Loucy (cell line): ENCODE measurements around the gene NHLRC4.

Experiments used
- H2AFZ ChIP-seq: fragments of 200-600 bp; sonication (generic); 2 replicates; pipeline ENCODE4 v1.6.0; 2016; ENCODE audit warnings: antibody characterized with exemption, mild to moderate bottlenecking, low read length, moderate library complexity
- H3F3A ChIP-seq: fragments of 200-600 bp; 2 replicates; pipeline ENCODE4 v1.6.0; 2016; ENCODE audit warnings: antibody characterized with exemption, low read depth, mild to moderate bottlenecking
- H3K27me3 ChIP-seq: fragments of 200-600 bp; sonication (generic); 2 replicates; pipeline ENCODE4 v1.6.1; 2014; ENCODE audit warnings: low read length, mild to moderate bottlenecking; ENCODE audit not compliant: insufficient read depth, poor library complexity, severe bottlenecking
- H3K36me3 ChIP-seq: fragments of 200-600 bp; sonication (generic); 2 replicates; pipeline ENCODE4 v1.6.1; 2016; ENCODE audit warnings: low read length; ENCODE audit not compliant: insufficient read depth
- H3K4me1 ChIP-seq: fragments of 200-600 bp; sonication (generic); 2 replicates; pipeline ENCODE4 v1.5.1; 2014; ENCODE audit warnings: low read length, mild to moderate bottlenecking; ENCODE audit not compliant: insufficient read depth, poor library complexity, severe bottlenecking
- H3K4me2 ChIP-seq: fragments of 200-600 bp; sonication (generic); 2 replicates; pipeline ENCODE4 v1.6.0; 2014; ENCODE audit warnings: antibody characterized with exemption, low read length, low read depth, mild to moderate bottlenecking; ENCODE audit not compliant: poor library complexity, severe bottlenecking
- H3K4me3 ChIP-seq: fragments of 200-600 bp; sonication (generic); 2 replicates; pipeline ENCODE4 v1.5.1; 2014; ENCODE audit warnings: low read length, mild to moderate bottlenecking, mixed read lengths; ENCODE audit not compliant: poor library complexity, severe bottlenecking
- H3K79me2 ChIP-seq: fragments of 200-600 bp; sonication (generic); 2 replicates; pipeline ENCODE4 v1.6.1; 2014; ENCODE audit warnings: low read length; ENCODE audit not compliant: insufficient read depth
- H3K9ac ChIP-seq: fragments of 200-600 bp; sonication (generic); 2 replicates; pipeline ENCODE4 v1.6.0; 2014; ENCODE audit warnings: mild to moderate bottlenecking, low read depth, low read length, moderate library complexity; ENCODE audit not compliant: poor library complexity, severe bottlenecking
- H3K9me2 ChIP-seq: fragments of 200-600 bp; sonication (generic); replicated peaks from 2 replicates; pipeline ENCODE4 v1.6.1; 2016; ENCODE audit warnings: low read depth, low read length, mixed read lengths
- H3K9me3 ChIP-seq: fragments of 200-600 bp; sonication (generic); 2 replicates; pipeline ENCODE4 v1.6.1; 2014; ENCODE audit warnings: mild to moderate bottlenecking, antibody characterized with exemption, low read length, low read depth; ENCODE audit not compliant: insufficient read depth
- H4K20me1 ChIP-seq: fragments of 200-600 bp; sonication (generic); 2 replicates; pipeline ENCODE4 v1.6.0; 2014; ENCODE audit warnings: antibody characterized with exemption, low read length, mild to moderate bottlenecking; ENCODE audit not compliant: insufficient read depth, poor library complexity, severe bottlenecking
- EZH2phosphoT487 ChIP-seq: fragments of 200-600 bp; IDR thresholded peaks from 2 replicates; pipeline ENCODE4 v1.6.1; 2018; ENCODE audit warnings: antibody characterized with exemption, mild to moderate bottlenecking, moderate library complexity, borderline replicate concordance
- TF ChIP-seq, protein P1 (sequence below): fragments of 200-600 bp; sonication (generic); conservative IDR thresholded peaks from 2 replicates; pipeline ENCODE4 v1.5.1; 2014; ENCODE audit warnings: mild to moderate bottlenecking, antibody characterized with exemption, low read length

Gene NHLRC4, protein sequence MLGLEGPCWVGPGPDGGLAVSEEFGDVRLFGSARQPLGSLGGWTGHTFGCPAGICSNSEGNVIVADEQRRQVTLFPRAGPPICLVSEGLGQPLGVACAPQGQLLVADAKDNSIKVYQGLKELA

DNA sequence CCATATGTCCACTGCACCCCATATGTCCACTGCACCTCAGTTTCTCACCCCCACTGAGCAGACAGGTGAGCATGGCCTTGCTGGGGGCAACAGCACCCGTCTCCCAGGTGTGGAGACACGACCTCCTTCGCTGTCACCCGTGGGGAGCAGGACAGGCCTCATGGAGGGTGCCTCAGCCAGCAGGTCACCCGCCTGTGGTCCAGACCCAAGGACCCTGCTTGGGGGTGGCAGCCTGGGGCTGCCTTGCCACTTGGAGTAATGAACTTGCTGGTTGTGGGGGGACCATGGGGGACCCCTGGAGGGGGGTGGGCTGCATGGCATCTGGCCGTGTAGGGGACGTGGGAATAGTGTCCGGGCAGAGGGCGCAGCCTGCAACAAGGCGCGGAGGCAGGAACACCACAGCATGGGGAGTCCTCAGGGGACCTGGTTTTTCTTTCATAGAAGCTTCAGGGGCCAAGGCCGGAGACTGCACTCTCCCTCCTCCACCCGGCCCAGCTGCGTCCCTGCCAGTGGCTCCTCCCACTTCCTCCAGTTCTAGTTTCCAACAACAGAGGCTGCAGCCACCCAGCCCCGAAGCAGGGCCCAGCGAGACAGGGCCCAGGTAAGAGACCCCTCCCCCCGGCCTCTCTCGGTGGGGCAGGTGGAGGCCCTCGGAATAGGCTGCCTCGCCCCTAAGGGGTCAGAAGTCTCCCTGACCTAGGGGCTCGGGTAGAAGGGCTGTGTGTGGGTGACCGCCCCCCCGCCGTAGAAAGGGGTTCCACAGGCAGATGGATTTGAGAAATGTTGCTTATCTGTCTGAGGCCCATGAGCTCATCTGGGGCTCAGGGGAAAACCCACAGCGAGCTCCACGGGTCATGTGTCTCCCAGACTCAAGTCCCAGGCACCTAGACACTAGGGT, at the start of gene NHLRC4:
Gene NHLRC4 (plus strand): TSS at position 531 of the 898 bp plus-strand sequence. CDS start 1,043 bp downstream, outside the sequence.
- H4K20me1 ChIP-seq = peaks cover 2% of the 10 kb centered on the region
- no peak within 1 kb of the TSS for H2AFZ ChIP-seq
- TF ChIP-seq, protein P1, sequence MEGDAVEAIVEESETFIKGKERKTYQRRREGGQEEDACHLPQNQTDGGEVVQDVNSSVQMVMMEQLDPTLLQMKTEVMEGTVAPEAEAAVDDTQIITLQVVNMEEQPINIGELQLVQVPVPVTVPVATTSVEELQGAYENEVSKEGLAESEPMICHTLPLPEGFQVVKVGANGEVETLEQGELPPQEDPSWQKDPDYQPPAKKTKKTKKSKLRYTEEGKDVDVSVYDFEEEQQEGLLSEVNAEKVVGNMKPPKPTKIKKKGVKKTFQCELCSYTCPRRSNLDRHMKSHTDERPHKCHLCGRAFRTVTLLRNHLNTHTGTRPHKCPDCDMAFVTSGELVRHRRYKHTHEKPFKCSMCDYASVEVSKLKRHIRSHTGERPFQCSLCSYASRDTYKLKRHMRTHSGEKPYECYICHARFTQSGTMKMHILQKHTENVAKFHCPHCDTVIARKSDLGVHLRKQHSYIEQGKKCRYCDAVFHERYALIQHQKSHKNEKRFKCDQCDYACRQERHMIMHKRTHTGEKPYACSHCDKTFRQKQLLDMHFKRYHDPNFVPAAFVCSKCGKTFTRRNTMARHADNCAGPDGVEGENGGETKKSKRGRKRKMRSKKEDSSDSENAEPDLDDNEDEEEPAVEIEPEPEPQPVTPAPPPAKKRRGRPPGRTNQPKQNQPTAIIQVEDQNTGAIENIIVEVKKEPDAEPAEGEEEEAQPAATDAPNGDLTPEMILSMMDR = no peak
- no peak for TF ChIP-seq EZH2phosphoT487
- peak within 1 kb of the TSS; percentile 61 for H3K9ac ChIP-seq
- no peaks in the 10 kb centered on the region for H3K9me3 ChIP-seq
- peaks cover 4% of the 10 kb centered on the region for H3K4me1 ChIP-seq
- H3K36me3 ChIP-seq = no peaks in the 10 kb centered on the region
- H3K79me2 ChIP-seq = no peaks in the 10 kb centered on the region
- peak within 1 kb of the TSS; percentile 68 for H3K4me2 ChIP-seq
- H3F3A ChIP-seq = no peaks in the 10 kb centered on the region
- H3K9me2 ChIP-seq = no peaks in the 10 kb centered on the region
- H3K4me3 ChIP-seq = peak within 1 kb of the TSS; percentile 58
- no peaks in the 10 kb centered on the region for H3K27me3 ChIP-seq

DNA sequence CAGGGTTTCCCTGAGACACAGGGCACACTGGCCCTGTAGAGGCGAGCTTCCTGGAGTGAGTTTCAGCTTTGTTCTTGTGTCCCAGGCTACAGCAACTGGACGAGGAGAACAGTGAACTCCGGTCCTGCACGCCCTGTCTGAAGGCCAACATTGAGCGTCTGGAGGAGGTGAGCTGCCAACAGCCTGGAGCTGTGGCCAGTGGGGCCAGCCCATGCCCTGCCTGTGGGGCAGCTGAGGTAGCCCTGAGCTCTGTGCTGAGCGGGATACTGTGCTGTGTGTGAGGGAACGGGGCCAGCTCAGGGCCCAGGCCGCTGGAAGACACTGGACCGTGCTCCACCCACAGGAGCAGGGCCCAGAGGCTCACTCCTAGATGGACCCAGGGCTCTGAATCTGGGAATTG, 47.9 kb upstream of the NHLRC4 start:
- Histone ChIP-seq H4K20me1 (no peaks in the 10 kb centered on the region), H3K9me2 (no peaks in the 10 kb centered on the region), H3K4me3 (no peak overlapping the region), H3K9ac (no peak overlapping the region), H3F3A (no peaks in the 10 kb centered on the region), H3K4me1 (no peaks in the 10 kb centered on the region), H3K4me2 (no peak overlapping the region), H3K9me3 (no peaks in the 10 kb centered on the region), H2AFZ (no peak overlapping the region), H3K36me3 (no peaks in the 10 kb centered on the region), H3K27me3 (no peaks in the 10 kb centered on the region), H3K79me2 (no peaks in the 10 kb centered on the region)
- TF ChIP-seq, protein P1 = no peak
- TF ChIP-seq EZH2phosphoT487 = no peak

DNA sequence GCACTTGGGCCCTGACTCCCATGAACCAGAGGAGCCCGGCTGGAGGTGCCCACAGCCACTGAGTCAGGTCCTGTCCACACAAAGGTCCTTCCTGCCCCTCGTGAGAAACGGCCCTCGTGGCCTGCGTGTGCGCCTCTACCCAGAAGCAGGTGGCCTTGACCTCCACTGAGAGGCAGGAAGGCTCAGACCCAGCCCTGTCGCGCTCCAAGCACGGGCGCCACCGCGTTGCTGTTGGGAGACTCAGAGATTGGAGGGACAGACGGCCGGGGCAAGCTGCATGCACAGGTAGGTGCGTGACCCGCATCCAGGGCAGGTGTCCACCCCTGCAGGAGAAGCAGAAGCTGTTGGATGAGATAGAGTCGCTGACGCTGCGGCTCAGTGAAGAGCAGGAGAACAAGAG, 47.4 kb upstream of the NHLRC4 start:
- Histone ChIP-seq H2AFZ (no peak overlapping the region), H3K79me2 (no peaks in the 10 kb centered on the region), H3F3A (no peaks in the 10 kb centered on the region), H3K27me3 (no peaks in the 10 kb centered on the region), H4K20me1 (no peaks in the 10 kb centered on the region), H3K36me3 (no peaks in the 10 kb centered on the region), H3K9me3 (no peaks in the 10 kb centered on the region), H3K4me3 (no peak overlapping the region), H3K9me2 (no peaks in the 10 kb centered on the region), H3K9ac (no peak overlapping the region), H3K4me1 (no peaks in the 10 kb centered on the region), H3K4me2 (no peak overlapping the region)
- no peak for TF ChIP-seq EZH2phosphoT487
- TF ChIP-seq, protein P1 = no peak
